Esophagus muscularis mucosa (tissue), 4 donors: ENCODE measurements around the gene APOO. TPM values are rescaled to one million over a fixed set of nuclear protein-coding genes. Genes with fewer than 3 reads are reported as not detected.

Source experiments
- DNase-seq: peaks from one replicate; pipeline ENCODE4 v3.0.0-alpha.2; 2017; ENCODE audit errors: extremely low spot score
- H3K27ac ChIP-seq, 4 donors: fragments of 200-600 bp; sonication (generic); replicated peaks in 1 of 4; 1 replicate in 3 of 4; 2 replicates in 1 of 4; pipeline ENCODE4 v1.5.1; 2016 to 2019; ENCODE audit warnings: mild to moderate bottlenecking in 1 of 4
- H3K27me3 ChIP-seq, 4 donors: fragments of 200-600 bp; sonication (generic); one replicate each; pipeline versions ENCODE4 v1.5.1 to v1.6.0; 2016 to 2019
- H3K36me3 ChIP-seq, 4 donors: fragments of 200-600 bp; sonication (generic); one replicate each; pipeline ENCODE4 v1.5.1; 2016 to 2019
- H3K4me1 ChIP-seq, 4 donors: fragments of 200-600 bp; sonication (generic); one replicate each; pipeline ENCODE4 v1.5.1; 2016 to 2019
- H3K4me3 ChIP-seq, 4 donors: fragments of 200-600 bp; sonication (generic); 1 replicate in 2 of 4; 2 replicates in 2 of 4; pipeline ENCODE4 v1.5.1; 2016 to 2019; ENCODE audit warnings: mild to moderate bottlenecking in 4 of 4, moderate library complexity in 1 of 4
- H3K9me3 ChIP-seq, 4 donors: fragments of 200-600 bp; sonication (generic); 1 replicate in 3 of 4; 2 replicates in 1 of 4; pipeline ENCODE4 v1.5.1; 2016 to 2019
- CTCF ChIP-seq, 3 experiments: fragments of 200-600 bp in 2 of 3; fragments of 450-650 bp in 1 of 3; sonication (generic) in 2 of 3; IDR thresholded peaks; one replicate each; pipeline ENCODE4 v1.5.1; 2017 to 2019; ENCODE audit warnings: antibody characterized with exemption in 3 of 3, mild to moderate bottlenecking in 2 of 3, moderate library complexity in 1 of 3
- EP300 ChIP-seq: sonication (generic); formaldehyde crosslinking; IDR thresholded peaks from one replicate; pipeline ENCODE4 v1.6.1; 2017; ENCODE audit warnings: antibody characterized with exemption
- POLR2A ChIP-seq: fragments of 450-650 bp; IDR thresholded peaks from one replicate; pipeline ENCODE4 v1.6.1; 2017; ENCODE audit warnings: antibody characterized with exemption, moderate library complexity, mild to moderate bottlenecking, low read depth
- POLR2AphosphoS5 ChIP-seq, 2 donors: sonication (generic); formaldehyde crosslinking; IDR thresholded peaks; one replicate each; pipeline ENCODE4 v1.6.1; 2017; ENCODE audit warnings: antibody characterized with exemption in 2 of 2
- WGBS: methylation state at CpG from one replicate; pipeline ENCODE4 v1.1.5; 2018; 5-methylcytosine and 5-hydroxymethylcytosine counted together
- intact Hi-C: fragments of 100-400 bp; cut with DNase I; formaldehyde crosslinking; loops from one replicate; pipeline ENCODE4 v1.15.1; 2023
- total RNA-seq, 4 donors: library from RNA; depleted of rRNA; stranded (reverse); fragments of >200 nt; gene quantifications; one replicate each; pipeline versions ENCODE4 v1.1.0 to v1.2.1, GENCODE V29; 2016

APOO gene
- total RNA-seq, 4 donors from 2014 or later = 7.5 to 10.2 (median 9.5) TPM

DNA sequence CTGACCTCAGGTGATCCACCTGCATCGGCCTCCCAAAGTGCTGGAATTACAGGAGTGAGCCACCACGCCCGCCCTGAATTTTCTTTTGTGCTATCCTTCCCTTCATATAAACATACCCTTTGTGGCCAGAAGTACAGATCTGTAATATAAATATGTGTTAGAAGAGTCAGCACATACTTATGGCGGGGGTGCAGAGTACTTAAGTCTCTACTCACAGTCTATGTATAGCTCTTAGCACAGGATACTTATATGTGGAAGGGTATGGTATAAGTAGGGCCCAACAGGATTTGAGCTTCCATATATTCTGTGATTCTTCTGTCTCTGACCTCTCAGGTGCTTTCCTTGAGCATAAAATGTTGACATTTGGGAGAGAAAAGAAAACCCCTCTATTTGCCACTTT is 18.3 kb upstream of the APOO start:
- Histone ChIP-seq H3K4me1 (no peaks in the 10 kb centered on the region), H3K27me3 (no peaks in the 10 kb centered on the region), H3K4me3 (no peak overlapping the region), H3K36me3 (no peaks in the 10 kb centered on the region), H3K9me3 (no peaks in the 10 kb centered on the region), H3K27ac (no peak overlapping the region)
- intact Hi-C loops = no loop called here
- WGBS = 85% methylated on average over 4 of the region's 4 CpGs
- DNase-seq = no peak
- TF ChIP-seq POLR2AphosphoS5 (IDR thresholded peaks at IDR 0.05) (no peak), EP300 (no peak), CTCF (IDR thresholded peaks at IDR 0.05) (no peak), POLR2A (no peak)

GRCh38 chrX:23919706-23920320 is 12.1 kb upstream of the APOO start:
- no peak overlapping the region for H3K4me3 ChIP-seq
- H3K4me1 ChIP-seq = no peaks in the 10 kb centered on the region
- 65% methylated on average over 9 of the region's 9 CpGs for WGBS
- DNase-seq = no peak
- H3K36me3 ChIP-seq = no peaks in the 10 kb centered on the region
- peak; percentile 11 to 46 (median 29) for TF ChIP-seq CTCF (IDR thresholded peaks at IDR 0.05)
- TF ChIP-seq POLR2AphosphoS5 (IDR thresholded peaks at IDR 0.05) = no peak
- H3K27me3 ChIP-seq = no peaks in the 10 kb centered on the region
- intact Hi-C loops = no loop called here
- no peak overlapping the region for H3K27ac ChIP-seq
- H3K9me3 ChIP-seq = peaks cover 0 to 11% (median 0%) of the 10 kb centered on the region in 4 donors

GRCh38 chrX:23919148-23919547 is 11.4 kb upstream of the APOO start:
- intact Hi-C loops = no loop called here
- no peak overlapping the region for H3K4me3 ChIP-seq
- peaks cover 0 to 11% (median 0%) of the 10 kb centered on the region in 4 donors for H3K9me3 ChIP-seq
- TF ChIP-seq POLR2A (no peak), POLR2AphosphoS5 (IDR thresholded peaks at IDR 0.05) (no peak), CTCF (IDR thresholded peaks at IDR 0.05) (no peak), EP300 (no peak)
- no peak overlapping the region for H3K27ac ChIP-seq
- no peaks in the 10 kb centered on the region for H3K27me3 ChIP-seq
- 56% methylated on average over 1 of the region's 1 CpG for WGBS
- no peaks in the 10 kb centered on the region for H3K4me1 ChIP-seq
- DNase-seq = no peak
- H3K36me3 ChIP-seq = no peaks in the 10 kb centered on the region

DNA sequence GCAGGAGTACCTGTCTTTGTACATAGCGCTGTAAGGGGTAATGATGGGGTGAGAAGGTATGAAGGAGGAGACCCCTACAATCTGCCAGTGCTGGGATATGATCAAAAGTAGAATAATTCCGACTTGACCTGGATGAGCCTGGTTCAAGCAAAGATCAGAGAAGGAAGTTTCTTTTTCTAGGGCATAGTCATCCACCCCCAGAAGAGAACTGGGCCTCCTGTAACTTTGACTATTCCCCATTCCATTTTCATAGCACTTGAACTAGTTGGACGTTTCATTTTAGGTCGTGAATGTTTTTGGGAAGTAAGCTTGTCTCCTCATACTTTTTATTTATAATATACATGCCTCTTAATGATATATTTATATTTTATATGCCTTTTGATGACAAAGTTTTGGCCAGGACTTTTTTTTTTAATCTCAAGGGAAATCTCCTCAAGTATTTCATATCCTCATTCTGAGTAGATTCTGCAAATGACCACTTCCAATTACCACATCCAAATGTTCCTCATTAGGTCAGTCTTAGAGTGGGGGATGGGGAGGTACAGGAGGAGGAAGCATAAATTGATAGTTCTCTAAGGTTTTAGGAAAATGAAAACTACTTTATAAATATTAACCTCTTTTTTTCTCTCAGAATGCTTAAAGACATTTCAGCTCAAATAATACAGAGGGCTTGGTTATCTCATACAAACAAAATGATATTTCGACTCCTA is 3.5 kb upstream of the APOO start:
- TF ChIP-seq POLR2AphosphoS5 (IDR thresholded peaks at IDR 0.05) (no peak), POLR2A (no peak), CTCF (IDR thresholded peaks at IDR 0.05) (no peak), EP300 (no peak)
- Histone ChIP-seq H3K36me3 (no peaks in the 10 kb centered on the region), H3K27me3 (no peaks in the 10 kb centered on the region), H3K4me1 (peaks cover 6 to 16% (median 10%) of the 10 kb centered on the region in 4 donors), H3K27ac (no peak overlapping the region), H3K9me3 (no peaks in the 10 kb centered on the region), H3K4me3 (no peak overlapping the region)
- intact Hi-C loops = no loop called here
- WGBS = 58% methylated on average over 5 of the region's 5 CpGs
- no peak for DNase-seq
